Nephron progenitor cell (in vitro differentiated cells): ENCODE measurements around the gene TBC1D22B.

ENCODE experiments used
- DNase-seq: peaks from one replicate; pipeline ENCODE4 v3.0.0; 2021
- H3K27ac Mint-ChIP-seq: 2 replicates; pipeline ENCODE4 v1.8.0; 2021; ENCODE audit warnings: mild to moderate bottlenecking, moderate library complexity, mixed read lengths
- H3K27me3 Mint-ChIP-seq: 2 replicates; pipeline ENCODE4 v1.8.0; 2021; ENCODE audit warnings: mild to moderate bottlenecking, low read depth, mixed read lengths; ENCODE audit not compliant: poor library complexity
- H3K36me3 Mint-ChIP-seq: 2 replicates; pipeline ENCODE4 v1.8.0; 2021; ENCODE audit warnings: low read depth, mixed read lengths
- H3K4me1 Mint-ChIP-seq: 2 replicates; pipeline ENCODE4 v1.8.0; 2021; ENCODE audit warnings: mixed read lengths
- H3K4me3 Mint-ChIP-seq: 2 replicates; pipeline ENCODE4 v1.8.0; 2021; ENCODE audit warnings: mild to moderate bottlenecking, moderate library complexity, mixed read lengths
- H3K9me3 Mint-ChIP-seq: 2 replicates; pipeline ENCODE4 v1.8.0; 2021; ENCODE audit warnings: mild to moderate bottlenecking, moderate library complexity, mixed read lengths
- TF ChIP-seq, protein P1 (sequence below): fragments of 200-600 bp; sonication (generic); IDR thresholded peaks from 2 replicates; pipeline ENCODE4 v1.5.0; 2021; ENCODE audit warnings: antibody characterized with exemption

Gene TBC1D22B

GRCh38 chr6:37357288-37357687 is 99.7 kb downstream of the TBC1D22B start:
- no peak for DNase-seq

DNA sequence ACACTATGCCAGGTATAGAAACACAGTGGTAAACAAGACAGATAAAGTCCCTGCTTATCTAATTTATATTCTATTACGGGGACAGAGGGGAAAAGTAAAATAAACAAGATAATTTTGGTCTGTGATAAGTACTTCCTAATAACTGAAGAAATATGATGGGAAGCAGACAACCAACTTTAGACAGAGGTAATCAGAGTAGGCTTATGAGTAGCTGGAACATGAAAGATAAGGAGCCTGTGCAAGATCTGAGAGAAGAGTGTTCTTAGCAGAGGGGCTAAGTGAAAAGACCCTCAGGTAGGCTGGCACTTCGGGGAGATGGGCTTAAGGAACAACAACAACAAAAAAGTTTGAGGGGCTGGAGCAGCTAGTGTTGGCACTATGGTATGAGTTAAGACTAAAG is 100.3 kb downstream of the TBC1D22B start:
- Mint-ChIP-seq H3K4me1 (peaks cover 38% of the 10 kb centered on the region), H3K36me3 (peaks cover 5% of the 10 kb centered on the region), H3K27ac (no peak overlapping the region), H3K27me3 (peaks cover 4% of the 10 kb centered on the region), H3K4me3 (no peak overlapping the region), H3K9me3 (peaks cover 5% of the 10 kb centered on the region)
- DNase-seq = no peak
- TF ChIP-seq, protein P1, sequence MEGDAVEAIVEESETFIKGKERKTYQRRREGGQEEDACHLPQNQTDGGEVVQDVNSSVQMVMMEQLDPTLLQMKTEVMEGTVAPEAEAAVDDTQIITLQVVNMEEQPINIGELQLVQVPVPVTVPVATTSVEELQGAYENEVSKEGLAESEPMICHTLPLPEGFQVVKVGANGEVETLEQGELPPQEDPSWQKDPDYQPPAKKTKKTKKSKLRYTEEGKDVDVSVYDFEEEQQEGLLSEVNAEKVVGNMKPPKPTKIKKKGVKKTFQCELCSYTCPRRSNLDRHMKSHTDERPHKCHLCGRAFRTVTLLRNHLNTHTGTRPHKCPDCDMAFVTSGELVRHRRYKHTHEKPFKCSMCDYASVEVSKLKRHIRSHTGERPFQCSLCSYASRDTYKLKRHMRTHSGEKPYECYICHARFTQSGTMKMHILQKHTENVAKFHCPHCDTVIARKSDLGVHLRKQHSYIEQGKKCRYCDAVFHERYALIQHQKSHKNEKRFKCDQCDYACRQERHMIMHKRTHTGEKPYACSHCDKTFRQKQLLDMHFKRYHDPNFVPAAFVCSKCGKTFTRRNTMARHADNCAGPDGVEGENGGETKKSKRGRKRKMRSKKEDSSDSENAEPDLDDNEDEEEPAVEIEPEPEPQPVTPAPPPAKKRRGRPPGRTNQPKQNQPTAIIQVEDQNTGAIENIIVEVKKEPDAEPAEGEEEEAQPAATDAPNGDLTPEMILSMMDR = no peak

More at GRCh38 chr6:37357288-37357687, 99.7 kb downstream of the TBC1D22B start:
- TF ChIP-seq, protein P1 = no peak
- peaks cover 38% of the 10 kb centered on the region for H3K4me1 Mint-ChIP-seq
- no peak overlapping the region for H3K4me3 Mint-ChIP-seq
- H3K9me3 Mint-ChIP-seq = peaks cover 5% of the 10 kb centered on the region
- H3K27me3 Mint-ChIP-seq = peaks cover 4% of the 10 kb centered on the region
- H3K36me3 Mint-ChIP-seq = peaks cover 5% of the 10 kb centered on the region
- H3K27ac Mint-ChIP-seq = no peak overlapping the region

DNA sequence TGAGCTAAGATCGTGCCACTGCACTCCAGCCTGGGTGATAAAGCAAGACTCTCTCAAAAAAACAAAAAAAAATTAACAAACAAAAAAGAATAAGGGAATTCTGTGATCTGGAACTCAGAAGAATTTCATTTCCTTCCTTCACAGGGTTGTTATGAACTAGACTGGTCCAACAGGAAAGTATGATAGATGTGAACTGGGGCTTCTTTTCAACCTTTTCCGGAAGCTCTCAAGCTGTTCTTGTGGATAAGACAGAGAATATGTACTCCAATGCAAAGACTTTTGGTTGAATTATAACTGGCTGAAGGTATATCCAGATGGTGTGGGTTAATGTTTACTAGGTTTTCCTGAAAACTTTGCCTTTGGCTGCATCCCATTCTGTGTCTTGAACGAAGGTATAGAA is 101.5 kb downstream of the TBC1D22B start:
- H3K27ac Mint-ChIP-seq = no peak overlapping the region
- H3K4me3 Mint-ChIP-seq = no peak overlapping the region
- no peak for DNase-seq
- peaks cover 33% of the 10 kb centered on the region for H3K4me1 Mint-ChIP-seq
- H3K9me3 Mint-ChIP-seq = no peaks in the 10 kb centered on the region
- TF ChIP-seq, protein P1 = no peak
- H3K36me3 Mint-ChIP-seq = peaks cover 5% of the 10 kb centered on the region
- H3K27me3 Mint-ChIP-seq = no peaks in the 10 kb centered on the region

GRCh38 chr6:37362101-37362828 is 104.7 kb downstream of the TBC1D22B start:
- no peak overlapping the region for H3K4me3 Mint-ChIP-seq
- peaks cover 6% of the 10 kb centered on the region for H3K4me1 Mint-ChIP-seq
- DNase-seq = no peak
- H3K36me3 Mint-ChIP-seq = peaks cover 5% of the 10 kb centered on the region
- no peaks in the 10 kb centered on the region for H3K9me3 Mint-ChIP-seq
- H3K27ac Mint-ChIP-seq = no peak overlapping the region
- H3K27me3 Mint-ChIP-seq = no peaks in the 10 kb centered on the region
- TF ChIP-seq, protein P1 = no peak

DNA sequence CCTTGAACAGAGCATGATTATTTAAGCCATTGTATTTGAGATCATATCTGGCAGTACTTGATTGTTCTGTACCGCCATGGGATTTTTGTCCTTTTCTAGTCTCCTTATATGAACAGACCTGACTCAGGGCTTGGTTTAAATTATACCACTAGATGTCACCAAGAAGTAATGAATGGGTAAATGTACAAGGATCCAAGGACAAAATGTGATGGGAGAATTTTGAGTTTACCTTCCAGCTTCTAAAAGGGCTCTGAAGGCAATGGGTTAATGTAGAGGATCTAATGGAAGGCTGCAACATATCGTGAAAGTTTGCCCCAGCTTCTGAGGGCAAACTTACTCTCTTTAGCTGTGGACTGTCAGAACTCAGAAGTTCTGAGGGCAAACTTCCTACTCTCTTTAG is 108.2 kb downstream of the TBC1D22B start:
- Mint-ChIP-seq H3K4me3 (no peak overlapping the region), H3K36me3 (peaks cover 16% of the 10 kb centered on the region), H3K27ac (no peak overlapping the region), H3K9me3 (no peaks in the 10 kb centered on the region), H3K27me3 (no peaks in the 10 kb centered on the region), H3K4me1 (no peaks in the 10 kb centered on the region)
- TF ChIP-seq, protein P1 = no peak
- no peak for DNase-seq

- H3K9me3 Mint-ChIP-seq = no peaks in the 10 kb centered on the region
- H3K27me3 Mint-ChIP-seq = no peaks in the 10 kb centered on the region
- no peaks in the 10 kb centered on the region for H3K4me1 Mint-ChIP-seq
- peak overlapping the region; percentile 41 for H3K27ac Mint-ChIP-seq
- no peak for DNase-seq
- no peak overlapping the region for H3K4me3 Mint-ChIP-seq
- H3K36me3 Mint-ChIP-seq = peaks cover 14% of the 10 kb centered on the region
- TF ChIP-seq, protein P1 = no peak
Measured at GRCh38 chr6:37366910-37367309, 109.3 kb downstream of the TBC1D22B start.
